IMR-90 (cell line): Measurements from ENCODE around the gene SBF2. TPM values are rescaled to one million over a fixed set of nuclear protein-coding genes. Genes with fewer than 3 reads are reported as not detected.

ENCODE experiments used
- ATAC-seq: fragments of 200-7000 bp; cut with Tn5 transposase; 2 replicates; pipeline ENCODE4 v1.9.1; 2020; ENCODE audit warnings: low read depth, mild to moderate bottlenecking, moderate library complexity
- BruUV-seq: library from RNA; stranded (reverse); fragments of 400-500 nt; replicated peaks from 2 replicates; lab custom pipeline; 2021; lab: Mats Ljungman, UMichigan
- CTCF ChIA-PET: fragments of 300-600 bp; formaldehyde crosslinking; extraction: SDS; loops from one replicate; lab custom pipeline; 2021; ENCODE audit warnings: antibody characterized with exemption; lab: Yijun Ruan, JAX
- POLR2A ChIA-PET: fragments of 300-600 bp; sonication (Branson Sonifier 250); formaldehyde crosslinking; loops from one replicate; lab custom pipeline; 2022; ENCODE audit warnings: antibody characterized with exemption; ENCODE audit not compliant: unreplicated experiment; lab: Charles Lee
- DNase-seq: peaks from one replicate; pipeline ENCODE4 v3.0.0; 2013
- H2AFZ ChIP-seq: replicated peaks from 2 replicates; pipeline ENCODE3; 2013; ENCODE audit warnings: low read length, mild to moderate bottlenecking; ENCODE audit not compliant: poor library complexity
- H2AK5ac ChIP-seq: 2 replicates; pipeline ENCODE4 v1.6.1; 2013; ENCODE audit warnings: low read depth, low read length, inconsistent platforms
- H2AK9ac ChIP-seq: replicated peaks from 2 replicates; pipeline ENCODE3; 2013; ENCODE audit warnings: mild to moderate bottlenecking, low read depth, low read length, moderate library complexity; ENCODE audit not compliant: poor library complexity
- H2BK120ac ChIP-seq: 2 replicates; pipeline ENCODE4 v1.6.1; 2013; ENCODE audit warnings: low read depth, low read length, inconsistent platforms
- H2BK15ac ChIP-seq: 3 replicates; pipeline ENCODE4 v1.6.1; 2013; ENCODE audit warnings: low read depth, low read length, inconsistent platforms
- H2BK20ac ChIP-seq: 2 replicates; pipeline ENCODE4 v1.6.1; 2013; ENCODE audit warnings: low read depth, mild to moderate bottlenecking, inconsistent platforms, low read length, moderate library complexity
- H2BK5ac ChIP-seq: 2 replicates; pipeline ENCODE4 v1.6.1; 2013; ENCODE audit warnings: mild to moderate bottlenecking, low read depth, low read length, inconsistent platforms; ENCODE audit not compliant: poor library complexity, severe bottlenecking
- H3K14ac ChIP-seq: replicated peaks from 2 replicates; pipeline ENCODE4 v1.6.1; 2013; ENCODE audit warnings: low read depth, low read length, inconsistent platforms
- H3K18ac ChIP-seq: 2 replicates; pipeline ENCODE4 v1.6.1; 2013; ENCODE audit warnings: low read depth, low read length, control low read depth
- H3K23ac ChIP-seq: 2 replicates; pipeline ENCODE4 v1.6.1; 2013; ENCODE audit warnings: low read depth, low read length, inconsistent platforms
- H3K27ac ChIP-seq: 2 replicates; pipeline ENCODE4 v1.5.1; 2013; ENCODE audit warnings: mild to moderate bottlenecking, control low read depth, low read length; ENCODE audit not compliant: insufficient read depth
- H3K27me3 ChIP-seq: 2 replicates; pipeline ENCODE4 v1.6.1; 2013; ENCODE audit warnings: low read length; ENCODE audit not compliant: control insufficient read depth, insufficient read depth
- H3K36me3 ChIP-seq: 2 replicates; pipeline ENCODE4 v1.6.1; 2013; ENCODE audit warnings: low read length, mixed read lengths; ENCODE audit not compliant: control insufficient read depth, insufficient read depth
- H3K4ac ChIP-seq: 2 replicates; pipeline ENCODE4 v1.6.1; 2013; ENCODE audit warnings: low read depth, low read length, inconsistent platforms
- H3K4me1 ChIP-seq: 2 replicates; pipeline ENCODE4 v1.6.1; 2013; ENCODE audit warnings: low read length, mixed read lengths; ENCODE audit not compliant: control insufficient read depth, insufficient read depth
- H3K4me2 ChIP-seq: 2 replicates; pipeline ENCODE4 v1.6.1; 2013; ENCODE audit warnings: low read depth, mild to moderate bottlenecking, control low read depth, low read length, moderate library complexity
- H3K4me3 ChIP-seq: 2 replicates; pipeline ENCODE4 v1.5.1; 2013; ENCODE audit warnings: low read depth, mild to moderate bottlenecking, control low read depth, low read length, moderate library complexity; ENCODE audit not compliant: insufficient read depth
- H3K56ac ChIP-seq: 2 replicates; pipeline ENCODE4 v1.6.1; 2013; ENCODE audit warnings: low read length, inconsistent platforms; ENCODE audit not compliant: insufficient read depth; ENCODE audit errors: extremely low read depth
- H3K79me1 ChIP-seq, 2 experiments: 2 replicates each; pipeline ENCODE4 v1.6.1; 2013; ENCODE audit warnings: low read length in 2 of 2, inconsistent platforms in 1 of 2, low read depth in 1 of 2
- H3K9ac ChIP-seq: 2 replicates; pipeline ENCODE4 v1.6.1; 2013; ENCODE audit warnings: low read depth, low read length, control low read depth
- H3K9me1 ChIP-seq: 2 replicates; pipeline ENCODE4 v1.6.1; 2013; ENCODE audit warnings: low read length, inconsistent platforms; ENCODE audit not compliant: insufficient read depth
- H3K9me3 ChIP-seq: 2 replicates; pipeline ENCODE4 v1.6.1; 2013; ENCODE audit warnings: low read length; ENCODE audit not compliant: control insufficient read depth, insufficient read depth
- H4K20me1 ChIP-seq: 2 replicates; pipeline ENCODE4 v1.6.1; 2013; ENCODE audit warnings: low read length, inconsistent platforms; ENCODE audit not compliant: insufficient read depth
- H4K5ac ChIP-seq: 2 replicates; pipeline ENCODE4 v1.6.1; 2013; ENCODE audit warnings: mild to moderate bottlenecking, low read depth, low read length, control low read depth
- H4K8ac ChIP-seq, 2 experiments: 2 replicates each; pipeline ENCODE4 v1.6.1; 2013; ENCODE audit warnings: low read depth in 2 of 2, low read length in 2 of 2, control low read depth in 1 of 2, inconsistent platforms in 1 of 2
- H4K91ac ChIP-seq: 2 replicates; pipeline ENCODE4 v1.6.1; 2013; ENCODE audit warnings: low read depth, low read length, inconsistent platforms; ENCODE audit not compliant: insufficient read depth
- BHLHE40 ChIP-seq: fragments of 150-350 bp; IDR thresholded peaks from 2 replicates; pipeline ENCODE4 v1.6.1; 2016; ENCODE audit warnings: mild to moderate bottlenecking, low read depth, low read length
- CEBPB ChIP-seq: IDR thresholded peaks from 2 replicates; pipeline ENCODE4 v1.6.1; 2012; ENCODE audit warnings: low read depth, low read length, improper control_type of control experiment
- CHD1 ChIP-seq: IDR thresholded peaks from 2 replicates; pipeline ENCODE4 v1.6.1; 2012; ENCODE audit warnings: low read depth, low read length, improper control_type of control experiment
- CTCF ChIP-seq: conservative IDR thresholded peaks from 2 replicates; pipeline ENCODE4 v1.5.1; 2012; ENCODE audit warnings: mild to moderate bottlenecking, low read depth, low read length, improper control_type of control experiment
- ELK1 ChIP-seq: fragments of 150-350 bp; IDR thresholded peaks from 2 replicates; pipeline ENCODE4 v1.6.1; 2016; ENCODE audit warnings: low read depth, mild to moderate bottlenecking, low read length, moderate library complexity, borderline replicate concordance
- FOS ChIP-seq: fragments of 150-350 bp; IDR thresholded peaks from 2 replicates; pipeline ENCODE4 v1.6.1; 2016; ENCODE audit warnings: low read depth, low read length
- MAFK ChIP-seq: IDR thresholded peaks from 2 replicates; pipeline ENCODE4 v1.6.1; 2012; ENCODE audit warnings: low read depth, low read length, improper control_type of control experiment
- MXI1 ChIP-seq: IDR thresholded peaks from 2 replicates; pipeline ENCODE4 v1.6.1; 2012; ENCODE audit warnings: low read depth, mild to moderate bottlenecking, low read length, moderate library complexity, borderline replicate concordance
- NFE2L2 ChIP-seq: fragments of 150-350 bp; IDR thresholded peaks from 2 replicates; pipeline ENCODE4 v1.6.1; 2016; ENCODE audit warnings: low read depth, mild to moderate bottlenecking, low read length
- POLR2A ChIP-seq: IDR thresholded peaks from 2 replicates; pipeline ENCODE4 v1.6.1; 2012; ENCODE audit warnings: mild to moderate bottlenecking, low read depth, low read length
- RAD21 ChIP-seq: IDR thresholded peaks from 2 replicates; pipeline ENCODE4 v1.6.1; 2012; ENCODE audit warnings: low read length, improper control_type of control experiment
- RCOR1 ChIP-seq: IDR thresholded peaks from 2 replicates; pipeline ENCODE4 v1.6.1; 2012; ENCODE audit warnings: mild to moderate bottlenecking, low read length, improper control_type of control experiment; ENCODE audit not compliant: insufficient replicate concordance
- RFX5 ChIP-seq: IDR thresholded peaks from 2 replicates; pipeline ENCODE4 v1.8.0; 2012; ENCODE audit warnings: low read depth, mild to moderate bottlenecking, low read length, moderate library complexity
- SMC3 ChIP-seq: fragments of 150-350 bp; IDR thresholded peaks from 2 replicates; pipeline ENCODE4 v1.6.1; 2016; ENCODE audit warnings: low read depth, mild to moderate bottlenecking, antibody characterized with exemption, low read length, moderate library complexity
- USF2 ChIP-seq: fragments of 150-350 bp; IDR thresholded peaks from 2 replicates; pipeline ENCODE4 v1.6.1; 2017; ENCODE audit warnings: mild to moderate bottlenecking, antibody characterized with exemption, low read length, low read depth
- WGBS, 2 experiments: methylation state at CpG; one replicate each; pipeline versions ENCODE4 v1.1.5 to v1.1.7; 2013; ENCODE audit warnings: missing lambda C conversion rate in 2 of 2; ENCODE audit not compliant: insufficient read length in 1 of 2; ENCODE audit errors: extremely low coverage in 2 of 2; 5-methylcytosine and 5-hydroxymethylcytosine counted together
- dilution Hi-C: fragments of 300-500 bp; cut with HindIII; formaldehyde crosslinking; loops from one replicate; pipeline ENCODE4 v1.14.3; 2018; ENCODE audit warnings: low sequenced_read_pairs; ENCODE audit not compliant: unreplicated experiment
- in situ Hi-C: fragments of 300-500 bp; cut with MboI; formaldehyde crosslinking; loops from 3 replicates; pipeline ENCODE4 v1.14.3; 2019; ENCODE audit warnings: low sequenced_read_pairs, inconsistent platforms, mixed read lengths
- intact Hi-C: fragments of 100-400 bp; cut with micrococcal nuclease; formaldehyde crosslinking; loops from 2 replicates; pipeline ENCODE4 v1.10.0; 2022
- polyA plus RNA-seq, 3 experiments: library from polyadenylated mRNA; depleted of rRNA; stranded (reverse); fragments of >200 nt; gene quantifications; 2 replicates each; pipeline ENCODE4 v1.2.3, GENCODE V29; 2012; ENCODE audit warnings: low replicate concordance in 1 of 3
- total RNA-seq: library from RNA; depleted of rRNA; stranded (reverse); fragments of >200 nt; gene quantifications from 2 replicates; pipeline ENCODE4 v1.2.3, GENCODE V29; 2012

Gene SBF2
- total and polyA plus RNA-seq, 2 of the 4 experiments (the other 2 are of a cell fraction): 23.8 to 51.8 TPM

GRCh38 chr11:9839550-9839949, 454.5 kb downstream of the SBF2 start:
- Histone ChIP-seq H2AK9ac (no peak overlapping the region), H2AFZ (no peak overlapping the region), H3K4me2 (no peak overlapping the region), H3K4ac (no peak overlapping the region), H4K91ac (no peak overlapping the region), H3K27me3 (no peaks in the 10 kb centered on the region), H2AK5ac (no peak overlapping the region), H3K9me3 (no peaks in the 10 kb centered on the region), H3K9me1 (peaks cover 4% of the 10 kb centered on the region), H3K23ac (no peak overlapping the region), H3K36me3 (peaks cover 9% of the 10 kb centered on the region), H2BK5ac (no peak overlapping the region), H2BK15ac (no peak overlapping the region; the same call in 2 of the 3 replicates), H2BK120ac (no peak overlapping the region), H2BK20ac (peak overlapping the region; percentile 9; the same call in 1 of the 2 replicates), H3K56ac (no peak overlapping the region), H3K4me3 (no peak overlapping the region), H4K8ac (no peak overlapping the region), H4K20me1 (no peaks in the 10 kb centered on the region), H3K27ac (no peak overlapping the region), H3K79me1 (peaks cover 3 to 4% of the 10 kb centered on the region in 2 experiments; a peak in 1 of 4 replicates), H3K4me1 (peaks cover 3% of the 10 kb centered on the region; the same call in 1 of the 2 replicates), H3K14ac (no peak overlapping the region), H3K18ac (no peak overlapping the region), H3K9ac (no peak overlapping the region), H4K5ac (no peak overlapping the region)
- POLR2A ChIA-PET: no interaction called here
- no peak for DNase-seq
- no peak for ATAC-seq
- in situ Hi-C loops: no loop called here
- WGBS, 2 experiments: 100% methylated on average over 2 of the region's 4 CpGs; no CpG with 5 or more reads in 1 of the 2 experiments
- BruUV-seq: no TSS peak
- dilution Hi-C loops: no loop called here
- CTCF ChIA-PET: no interaction called here
- no peak for TF ChIP-seq CEBPB
- no peak for TF ChIP-seq CTCF
- TF ChIP-seq NFE2L2: no peak
- no peak for TF ChIP-seq ELK1
- no peak for TF ChIP-seq BHLHE40
- no peak for TF ChIP-seq MAFK
- TF ChIP-seq CHD1: no peak
- TF ChIP-seq POLR2A: no peak
- TF ChIP-seq RCOR1: no peak
- no peak for TF ChIP-seq FOS
- TF ChIP-seq USF2: no peak
- no peak for TF ChIP-seq RAD21
- TF ChIP-seq MXI1: no peak
- TF ChIP-seq RFX5: no peak
- TF ChIP-seq SMC3: no peak
- intact Hi-C loops: no loop called here
